HK-2 (cell line): ENCODE data around the gene PTPN6.

Experiments used
- DNase-seq: peaks from one replicate; pipeline ENCODE4 v3.0.0-alpha.2; 2018; ENCODE audit not compliant: unreplicated experiment

PTPN6 gene

GRCh38 chr12:6956021-6956727, 5.0 kb downstream of the PTPN6 start:
- no peak for DNase-seq

DNA sequence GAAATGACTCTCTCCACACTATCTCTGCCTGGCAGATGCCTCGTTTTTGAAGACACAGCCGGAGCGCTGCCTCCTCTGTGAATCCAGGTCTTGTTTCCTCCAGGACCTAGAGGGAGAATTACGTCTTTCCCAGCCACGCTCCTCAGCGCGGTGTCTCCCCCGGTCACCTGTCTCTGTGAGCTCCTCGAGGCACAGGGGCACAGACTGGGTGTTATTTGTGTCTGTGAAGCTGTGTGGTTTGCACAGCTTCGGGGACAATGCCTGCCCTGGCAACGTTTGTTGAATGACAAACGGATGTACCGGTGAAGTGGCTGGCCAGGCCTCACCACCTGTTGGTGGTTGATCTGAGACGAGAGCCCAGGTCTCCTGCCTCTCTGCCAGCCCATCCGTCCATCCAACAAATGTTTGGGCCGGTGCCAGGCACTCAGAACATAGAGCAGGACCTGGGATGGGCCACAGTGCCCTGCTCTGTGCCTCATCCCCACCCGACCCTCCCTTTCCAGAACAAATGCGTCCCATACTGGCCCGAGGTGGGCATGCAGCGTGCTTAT, 6.1 kb downstream of the PTPN6 start:
- no peak for DNase-seq

GRCh38 chr12:6957741-6958608, 6.8 kb downstream of the PTPN6 start:
- no peak for DNase-seq

- DNase-seq, result no peak
Observed at GRCh38 chr12:6958609-6959057, 7.5 kb downstream of the PTPN6 start.

DNA sequence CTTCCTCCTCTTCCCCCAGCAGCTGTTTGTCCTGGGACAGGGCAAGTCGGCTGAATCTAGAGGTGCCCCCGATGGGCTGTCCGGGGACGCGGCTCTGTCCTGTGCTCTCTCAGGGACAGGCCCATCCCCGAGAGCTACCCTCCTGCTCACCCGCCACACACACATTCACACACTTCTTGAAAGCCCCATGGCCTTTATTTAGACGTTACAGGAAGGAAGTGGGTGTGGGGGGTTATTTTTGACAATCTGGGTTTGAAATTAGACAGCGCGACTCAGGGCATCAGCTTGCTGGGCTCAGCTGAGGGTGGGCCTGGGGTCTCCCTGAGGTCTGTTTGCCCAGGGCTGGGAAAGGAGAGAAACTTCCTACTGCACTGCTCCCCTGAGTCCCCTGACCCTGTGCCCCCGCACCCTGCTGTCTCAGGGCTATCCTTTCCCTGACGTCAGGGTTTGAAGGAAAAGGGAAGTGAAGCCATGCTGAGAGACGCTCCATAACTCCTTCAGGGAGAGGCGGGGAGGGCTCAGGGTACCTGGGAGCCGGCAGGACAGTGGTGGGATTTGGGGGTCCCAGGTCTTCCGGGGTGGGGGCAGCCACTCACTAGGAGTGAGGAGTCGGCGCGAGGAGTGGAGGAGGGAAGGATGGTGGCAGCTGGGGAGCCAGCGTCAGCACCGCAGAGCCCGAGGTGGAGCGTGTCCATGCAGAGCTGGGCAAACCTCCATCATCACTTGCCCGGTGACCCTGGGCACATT, 8.1 kb downstream of the PTPN6 start:
- no peak for DNase-seq

GRCh38 chr12:6959805-6960592, 8.8 kb downstream of the PTPN6 start:
- DNase-seq, result no peak

DNA sequence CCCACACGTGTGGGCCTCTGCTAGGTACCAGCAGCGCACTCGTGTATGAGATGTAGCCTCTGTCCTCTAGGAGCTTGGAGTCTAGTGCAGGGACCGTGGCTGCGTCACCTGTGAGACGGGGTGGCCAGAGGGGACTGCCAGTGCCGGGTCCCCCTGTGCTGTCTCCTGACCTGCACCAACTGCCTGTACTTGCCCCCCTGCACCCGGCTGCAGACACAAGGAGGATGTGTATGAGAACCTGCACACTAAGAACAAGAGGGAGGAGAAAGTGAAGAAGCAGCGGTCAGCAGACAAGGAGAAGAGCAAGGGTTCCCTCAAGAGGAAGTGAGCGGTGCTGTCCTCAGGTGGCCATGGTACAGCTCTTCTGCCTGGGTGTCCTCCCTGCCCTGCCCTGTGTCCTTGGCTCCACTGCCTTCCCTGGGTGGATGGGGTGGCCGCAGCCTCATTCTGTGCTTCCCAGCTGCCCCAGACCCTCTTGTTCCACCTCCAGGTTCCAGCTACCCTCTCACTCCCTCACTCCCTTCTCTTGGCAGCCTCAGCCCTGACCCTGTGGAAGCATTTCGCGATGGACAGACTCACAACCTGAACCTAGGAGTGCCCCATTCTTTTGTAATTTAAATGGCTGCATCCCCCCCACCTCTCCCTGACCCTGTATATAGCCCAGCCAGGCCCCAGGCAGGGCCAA, 9.6 kb downstream of the PTPN6 start:
- DNase-seq, result no peak

DNA sequence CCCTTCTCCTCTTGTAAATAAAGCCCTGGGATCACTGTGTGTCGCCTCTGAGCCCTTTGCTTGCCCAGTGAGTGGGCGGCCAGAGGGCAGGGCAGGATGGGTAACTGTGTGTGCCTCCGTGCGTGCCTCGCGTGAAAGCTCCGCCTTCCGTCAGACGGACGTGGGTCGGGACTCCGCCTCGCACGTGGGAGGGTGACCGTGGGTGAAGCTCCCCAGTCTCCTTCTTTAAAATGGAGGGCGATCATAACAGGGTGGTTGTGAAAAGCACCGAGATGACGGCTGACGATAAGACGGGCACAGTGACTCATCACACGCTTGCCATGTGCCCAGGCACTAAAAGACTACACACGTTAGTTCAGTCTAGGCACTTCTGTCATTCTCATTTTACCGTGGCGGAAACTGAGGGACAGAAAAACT, 10.1 kb downstream of the PTPN6 start:
- no peak for DNase-seq

- DNase-seq, result no peak
Observed at GRCh38 chr12:6961695-6962284, 10.6 kb downstream of the PTPN6 start.

GRCh38 chr12:6962285-6963015, 11.3 kb downstream of the PTPN6 start:
- no peak for DNase-seq

GRCh38 chr12:6963016-6963731, 12.0 kb downstream of the PTPN6 start:
- DNase-seq, result no peak

- no peak for DNase-seq
Observed at GRCh38 chr12:6963791-6964413, 12.7 kb downstream of the PTPN6 start.

GRCh38 chr12:6964605-6965025, 13.5 kb downstream of the PTPN6 start:
- DNase-seq, result no peak

GRCh38 chr12:6965026-6965661, 14.0 kb downstream of the PTPN6 start:
- DNase-seq, result peak; percentile 61

- no peak for DNase-seq
Observed at GRCh38 chr12:6965714-6966113, 14.6 kb downstream of the PTPN6 start.

DNA sequence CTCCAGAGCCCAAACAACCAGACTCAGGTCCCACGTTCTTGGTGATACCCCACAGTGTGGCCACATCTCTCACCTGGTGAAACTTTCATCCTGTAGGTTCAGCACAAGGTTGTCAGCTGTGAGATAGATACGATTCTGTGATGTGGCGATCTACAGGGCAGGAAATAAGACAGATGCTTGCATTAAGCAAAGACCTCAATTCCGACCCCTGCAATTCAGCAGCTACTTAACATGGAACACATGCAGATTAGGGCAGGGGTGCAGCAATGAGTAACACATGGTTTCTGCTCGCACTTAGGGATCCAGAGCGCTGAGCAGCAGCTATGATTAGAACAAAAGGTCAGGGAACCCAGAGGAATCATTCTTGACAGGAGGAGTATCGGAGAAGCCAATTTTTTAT, 15.2 kb downstream of the PTPN6 start:
- no peak for DNase-seq

GRCh38 chr12:6967651-6968100, 16.5 kb downstream of the PTPN6 start:
- DNase-seq, result no peak

DNA sequence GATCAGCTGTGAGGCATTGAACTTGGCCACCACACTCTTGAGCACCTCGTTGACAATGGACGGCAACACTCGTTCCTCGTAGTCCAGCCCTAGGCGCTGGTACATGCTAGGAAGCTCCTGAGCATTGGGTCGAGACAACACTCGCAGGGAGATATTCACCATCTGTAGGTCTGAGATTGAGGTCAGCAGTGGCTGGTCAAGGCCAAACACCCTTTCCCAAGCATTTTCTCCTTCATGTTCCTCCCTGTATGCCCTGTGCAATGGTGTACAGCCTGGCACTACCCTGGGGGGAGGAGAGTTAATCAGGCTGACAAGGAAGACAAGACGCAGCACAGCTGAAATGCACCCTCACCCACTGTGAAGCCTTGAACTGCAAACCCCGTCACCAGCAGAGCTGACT, 17.3 kb downstream of the PTPN6 start:
- no peak for DNase-seq
